ENCODE data around the gene KRTAP9-8.

DNA sequence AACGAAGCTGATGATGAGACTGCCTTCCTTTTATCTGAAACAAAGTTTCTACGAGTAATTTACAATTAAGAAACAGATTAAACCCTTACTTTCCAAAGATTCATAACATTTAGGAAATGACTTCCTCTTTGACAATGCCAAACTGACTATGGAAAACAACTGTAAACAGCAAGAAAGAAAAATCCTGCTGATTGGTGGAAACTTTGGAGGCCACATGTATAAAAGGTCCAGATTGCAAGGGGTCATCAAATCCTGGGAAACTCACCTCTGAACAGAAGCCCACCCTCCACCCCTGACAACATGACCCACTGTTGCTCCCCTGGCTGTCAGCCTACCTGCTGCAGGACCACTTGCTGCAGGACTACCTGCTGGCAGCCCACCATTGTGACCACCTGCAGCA is 27.3 kb downstream of the KRTAP9-8 start, which contains the start of gene KRTAP9-6:
- TF ChIP-seq CTCF (IDR thresholded peaks at IDR 0.05; ENCODE audit: control extremely low read depth in 1 of 3, insufficient read depth in 1 of 3, low read depth in 1 of 3, low read length in 3 of 3) = no peak
- no peak for TF ChIP-seq TAF1 (IDR thresholded peaks at IDR 0.05; ENCODE audit: low read depth, low read length)
- TF ChIP-seq POLR2AphosphoS5 (IDR thresholded peaks at IDR 0.05; ENCODE audit: low read depth, low read length) = no peak
- TF ChIP-seq RBBP5 (IDR thresholded peaks at IDR 0.05; ENCODE audit: borderline replicate concordance, low read depth, low read length) = no peak
- no peak for TF ChIP-seq KDM5A (IDR thresholded peaks at IDR 0.05; ENCODE audit: low read length)
- no peak for TF ChIP-seq EP300 (IDR thresholded peaks at IDR 0.05; ENCODE audit: borderline replicate concordance in 1 of 2, low read depth in 2 of 2, low read length in 2 of 2)
- TF ChIP-seq ATF3 (IDR thresholded peaks at IDR 0.05; ENCODE audit: insufficient read depth, low read depth, low read length) = no peak

Data from H1 (cell line).